ENCODE data around the gene NALCN. TPM values are rescaled to one million over a fixed set of nuclear protein-coding genes. Genes with fewer than 3 reads are reported as not detected.

Gene NALCN
- total RNA-seq, 1 donor from 2014 or later, result 0.83 TPM

- DNase-seq (no peak), ATAC-seq (peak in 1 of 2 donors; percentile 11)
- no peak overlapping the region for H3K4me3 ChIP-seq
- H3K27ac ChIP-seq, result no peak overlapping the region
- no peaks in the 10 kb centered on the region for H3K27me3 ChIP-seq (ENCODE audit: low read depth)
- intact Hi-C loops (cut with DNase I), result no loop called here
- H3K36me3 ChIP-seq, result no peaks in the 10 kb centered on the region
- H3K4me1 ChIP-seq, result no peaks in the 10 kb centered on the region
- H3K9me3 ChIP-seq, result no peaks in the 10 kb centered on the region
- no peak for TF ChIP-seq CTCF (IDR thresholded peaks at IDR 0.05)
Measured at GRCh38 chr13:101219609-101220265, 196.6 kb downstream of the NALCN start.

- Histone ChIP-seq H3K9me3 (no peaks in the 10 kb centered on the region), H3K4me3 (no peak overlapping the region), H3K36me3 (no peaks in the 10 kb centered on the region), H3K27ac (no peak overlapping the region), H3K4me1 (no peaks in the 10 kb centered on the region), H3K27me3 (ENCODE audit: low read depth) (no peaks in the 10 kb centered on the region)
- ATAC-seq (no peak), DNase-seq (no peak)
- TF ChIP-seq CTCF (IDR thresholded peaks at IDR 0.05), result no peak
- intact Hi-C loops (cut with DNase I), result no loop called here
Measured at GRCh38 chr13:101218484-101218883, 197.8 kb downstream of the NALCN start.

GRCh38 chr13:101217086-101217485, 199.2 kb downstream of the NALCN start:
- intact Hi-C loops (cut with DNase I), result no loop called here
- ATAC-seq, result no peak
- Histone ChIP-seq H3K36me3 (no peaks in the 10 kb centered on the region), H3K27ac (no peak overlapping the region), H3K4me3 (no peak overlapping the region), H3K4me1 (no peaks in the 10 kb centered on the region), H3K27me3 (ENCODE audit: low read depth) (no peaks in the 10 kb centered on the region), H3K9me3 (no peaks in the 10 kb centered on the region)
- no peak for TF ChIP-seq CTCF (IDR thresholded peaks at IDR 0.05)
- no peak for DNase-seq

GRCh38 chr13:101211261-101211660, 205.0 kb downstream of the NALCN start:
- ATAC-seq (no peak), DNase-seq (no peak)
- intact Hi-C loops (cut with DNase I), result no loop called here
- no peak overlapping the region for H3K27ac ChIP-seq
- H3K4me1 ChIP-seq, result no peaks in the 10 kb centered on the region
- TF ChIP-seq CTCF (IDR thresholded peaks at IDR 0.05), result no peak
- H3K4me3 ChIP-seq, result no peak overlapping the region
- no peaks in the 10 kb centered on the region for H3K27me3 ChIP-seq (ENCODE audit: low read depth)
- no peaks in the 10 kb centered on the region for H3K9me3 ChIP-seq
- no peaks in the 10 kb centered on the region for H3K36me3 ChIP-seq

GRCh38 chr13:101210774-101211173, 205.5 kb downstream of the NALCN start:
- DNase-seq, result no peak
- Histone ChIP-seq H3K27me3 (ENCODE audit: low read depth) (no peaks in the 10 kb centered on the region), H3K4me1 (no peaks in the 10 kb centered on the region), H3K4me3 (no peak overlapping the region), H3K27ac (no peak overlapping the region), H3K36me3 (no peaks in the 10 kb centered on the region), H3K9me3 (no peaks in the 10 kb centered on the region)
- TF ChIP-seq CTCF (IDR thresholded peaks at IDR 0.05), result no peak
- ATAC-seq, result no peak
- intact Hi-C loops (cut with DNase I), result no loop called here
